ENCODE data around the gene LRRK1. TPM values are rescaled to one million over a fixed set of nuclear protein-coding genes. Genes with fewer than 3 reads are reported as not detected.

Gene LRRK1
- polyA plus RNA-seq, 1 of the 3 experiments (the other 2 are of a cell fraction): 6.9 TPM

- Histone ChIP-seq H3K9me3 (no peaks in the 10 kb centered on the region), H3K4me1 (ENCODE audit: control insufficient read depth in 1 of 2, insufficient read depth in 2 of 2, low read depth in 1 of 2, low read length in 1 of 2) (no peaks in the 10 kb centered on the region; a peak in 2 of 4 replicates), H3K79me2 (ENCODE audit: insufficient read depth) (no peaks in the 10 kb centered on the region), H3K4me2 (no peak overlapping the region; the same call in 1 of the 2 replicates), H3K27me3 (ENCODE audit: insufficient read depth) (no peaks in the 10 kb centered on the region), H2AFZ (ENCODE audit: low read depth) (no peak overlapping the region), H3K4me3 (ENCODE audit: low read depth in 2 of 2, low read length in 1 of 2) (no peak overlapping the region), H3K9me2 (no peaks in the 10 kb centered on the region), H4K20me1 (ENCODE audit: insufficient read depth) (no peaks in the 10 kb centered on the region), H3F3A (replicated peaks; ENCODE audit: insufficient read depth) (no peaks in the 10 kb centered on the region), H3K27ac (ENCODE audit: low read depth in 2 of 2, low read length in 1 of 2) (no peak overlapping the region), H3K9ac (no peak overlapping the region), H3K36me3 (replicated peaks in 1 of 2; ENCODE audit: control insufficient read depth in 1 of 2, insufficient read depth in 2 of 2, low read length in 1 of 2) (peaks cover 0 to 2% of the 10 kb centered on the region in 2 experiments)
- CTCF ChIA-PET: interaction anchor here (0.9 to 6.6 kb wide), 2 partner anchors 21 to 28 kb away, joined by 3 to 42 read pairs; no protein-coding TSS in a partner anchor
- POLR2A ChIA-PET: no interaction called here
- no peak for TF ChIP-seq MAX (IDR thresholded peaks at IDR 0.05; ENCODE audit: low read depth)
- no peak for TF ChIP-seq GABPA (IDR thresholded peaks at IDR 0.05; ENCODE audit: low read depth)
- no peak for TF ChIP-seq RAD21 (IDR thresholded peaks at IDR 0.05; ENCODE audit: low read length)
- no peak for TF ChIP-seq ZBTB33 (IDR thresholded peaks at IDR 0.05; ENCODE audit: borderline replicate concordance, low read depth)
- no peak for TF ChIP-seq SIN3A (IDR thresholded peaks at IDR 0.05; ENCODE audit: borderline replicate concordance, low read depth, low read length)
- DNase-seq: no peak
- WGBS (ENCODE audit: low lambda C conversion rate): 93% methylated on average over 4 of the region's 4 CpGs
These were observed 68.0 kb downstream of the LRRK1 start for GRCh38 chr15:100987143-100987542.

- Histone ChIP-seq H3K79me2 (ENCODE audit: insufficient read depth) (no peaks in the 10 kb centered on the region), H3K4me2 (no peak overlapping the region), H3K36me3 (replicated peaks in 1 of 2; ENCODE audit: control insufficient read depth in 1 of 2, insufficient read depth in 2 of 2, low read length in 1 of 2) (peaks cover 1 to 2% of the 10 kb centered on the region in 2 experiments), H3K9ac (no peak overlapping the region), H3K4me3 (ENCODE audit: low read depth in 2 of 2, low read length in 1 of 2) (no peak overlapping the region), H3F3A (replicated peaks; ENCODE audit: insufficient read depth) (no peaks in the 10 kb centered on the region), H3K27me3 (ENCODE audit: insufficient read depth) (no peaks in the 10 kb centered on the region), H3K27ac (ENCODE audit: low read depth in 2 of 2, low read length in 1 of 2) (no peak overlapping the region), H4K20me1 (ENCODE audit: insufficient read depth) (no peaks in the 10 kb centered on the region), H3K4me1 (ENCODE audit: control insufficient read depth in 1 of 2, insufficient read depth in 2 of 2, low read depth in 1 of 2, low read length in 1 of 2) (no peaks in the 10 kb centered on the region; a peak in 2 of 4 replicates), H3K9me3 (no peaks in the 10 kb centered on the region), H3K9me2 (no peaks in the 10 kb centered on the region), H2AFZ (ENCODE audit: low read depth) (no peak overlapping the region)
- no peak for DNase-seq
- 91% methylated on average over 5 of the region's 5 CpGs for WGBS (ENCODE audit: low lambda C conversion rate)
- CTCF ChIA-PET: interaction anchor here (6.6 kb wide), 1 partner anchor 19 kb away, joined by 42 read pairs; no protein-coding TSS in a partner anchor
- TF ChIP-seq POLR2AphosphoS5 (IDR thresholded peaks at IDR 0.05; ENCODE audit: low read depth, low read length): no peak
- TF ChIP-seq TCF12 (IDR thresholded peaks at IDR 0.05): no peak
- TF ChIP-seq EP300 (IDR thresholded peaks at IDR 0.05; ENCODE audit: borderline replicate concordance in 1 of 2, low read depth in 1 of 2, low read length in 1 of 2): no peak
- no peak for TF ChIP-seq EZH2phosphoT487 (IDR thresholded peaks at IDR 0.05; ENCODE audit: borderline replicate concordance, low read depth)
- TF ChIP-seq TAF1 (IDR thresholded peaks at IDR 0.05; ENCODE audit: borderline replicate concordance, low read depth, low read length): no peak
- no peak for TF ChIP-seq MAX (IDR thresholded peaks at IDR 0.05; ENCODE audit: low read depth)
- TF ChIP-seq CHD2 (IDR thresholded peaks at IDR 0.05; ENCODE audit: low read length, partially characterized antibody): no peak
- TF ChIP-seq CTCF (IDR thresholded peaks at IDR 0.05): no peak
- TF ChIP-seq FOXM1 (IDR thresholded peaks at IDR 0.05; ENCODE audit: low read depth): no peak
- no peak for TF ChIP-seq TEAD4 (IDR thresholded peaks at IDR 0.05; ENCODE audit: borderline replicate concordance, insufficient read depth)
- TF ChIP-seq FOSL2 (IDR thresholded peaks at IDR 0.05; ENCODE audit: borderline replicate concordance, low read depth): no peak
- POLR2A ChIA-PET: no interaction called here
These were observed 69.1 kb downstream of the LRRK1 start for GRCh38 chr15:100988297-100988696.
